ENCODE data around the gene NEMF. TPM values are rescaled to one million over a fixed set of nuclear protein-coding genes. Genes with fewer than 3 reads are reported as not detected.
A peak's percentile ranks its signal among the peaks of the same experiment; 100 is the strongest.
"Not testable (repeated sequence)": the region's sequence is repeated elsewhere in the genome, so short reads cannot be mapped to it uniquely, and the experiment has no call there.

Gene NEMF
- total RNA-seq, 1 experiment from 2014 or later = 54.0 TPM

DNA sequence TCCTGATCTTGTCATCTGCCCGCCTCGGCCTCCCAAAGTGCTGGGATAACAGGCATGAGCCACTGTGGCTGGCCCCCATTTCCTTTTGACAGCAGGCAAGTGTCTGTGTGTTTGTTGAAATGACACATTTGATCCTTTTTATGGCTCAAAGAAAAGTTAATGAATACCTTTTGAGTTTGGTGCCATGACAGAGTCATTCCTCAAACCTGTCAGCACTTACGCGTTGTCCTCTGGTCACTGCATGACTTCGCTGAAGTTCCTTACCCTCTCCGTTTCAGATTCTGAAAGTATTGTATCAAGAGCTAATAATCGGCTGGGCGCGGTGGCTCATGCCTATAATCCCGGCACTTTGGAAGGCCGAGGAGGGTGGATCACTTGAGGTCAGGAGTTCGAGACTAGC lies 32.4 kb downstream of the NEMF start:
- ATAC-seq (no peak), DNase-seq (no peak)
- POLR2A ChIA-PET (ENCODE audit: unreplicated experiment) = no interaction called here
- Histone ChIP-seq H3K9me2 (replicated peaks; ENCODE audit: low read length) (no peaks in the 10 kb centered on the region), H3K27me3 (ENCODE audit: low read length) (no peaks in the 10 kb centered on the region), H3K9me3 (ENCODE audit: low read length) (no peaks in the 10 kb centered on the region), H3K27ac (ENCODE audit: low read length) (no peak overlapping the region), H3K36me3 (ENCODE audit: low read depth, low read length) (peaks cover 54% of the 10 kb centered on the region), H3K4me1 (ENCODE audit: insufficient read depth, low read length) (no peaks in the 10 kb centered on the region), H3K79me2 (ENCODE audit: low read length) (no peaks in the 10 kb centered on the region), H3F3A (ENCODE audit: low read length, unreplicated experiment) (no peaks in the 10 kb centered on the region), H4K20me1 (ENCODE audit: low read length) (no peaks in the 10 kb centered on the region), H2AFZ (ENCODE audit: low read length) (no peak overlapping the region), H3K4me2 (ENCODE audit: low read length) (no peak overlapping the region), H3K9ac (ENCODE audit: low read length) (no peak overlapping the region), H3K4me3 (ENCODE audit: low read length) (no peak overlapping the region)
- no TSS peak for BruUV-seq (replicated peaks)
- TF ChIP-seq EZH2 (IDR thresholded peaks at IDR 0.05; ENCODE audit: low read length, unreplicated experiment) = no peak
- no peak for TF ChIP-seq EZH2phosphoT487 (IDR thresholded peaks at IDR 0.05; ENCODE audit: borderline replicate concordance, low read length)
- TF ChIP-seq, protein P1, sequence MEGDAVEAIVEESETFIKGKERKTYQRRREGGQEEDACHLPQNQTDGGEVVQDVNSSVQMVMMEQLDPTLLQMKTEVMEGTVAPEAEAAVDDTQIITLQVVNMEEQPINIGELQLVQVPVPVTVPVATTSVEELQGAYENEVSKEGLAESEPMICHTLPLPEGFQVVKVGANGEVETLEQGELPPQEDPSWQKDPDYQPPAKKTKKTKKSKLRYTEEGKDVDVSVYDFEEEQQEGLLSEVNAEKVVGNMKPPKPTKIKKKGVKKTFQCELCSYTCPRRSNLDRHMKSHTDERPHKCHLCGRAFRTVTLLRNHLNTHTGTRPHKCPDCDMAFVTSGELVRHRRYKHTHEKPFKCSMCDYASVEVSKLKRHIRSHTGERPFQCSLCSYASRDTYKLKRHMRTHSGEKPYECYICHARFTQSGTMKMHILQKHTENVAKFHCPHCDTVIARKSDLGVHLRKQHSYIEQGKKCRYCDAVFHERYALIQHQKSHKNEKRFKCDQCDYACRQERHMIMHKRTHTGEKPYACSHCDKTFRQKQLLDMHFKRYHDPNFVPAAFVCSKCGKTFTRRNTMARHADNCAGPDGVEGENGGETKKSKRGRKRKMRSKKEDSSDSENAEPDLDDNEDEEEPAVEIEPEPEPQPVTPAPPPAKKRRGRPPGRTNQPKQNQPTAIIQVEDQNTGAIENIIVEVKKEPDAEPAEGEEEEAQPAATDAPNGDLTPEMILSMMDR (conservative IDR thresholded peaks at IDR 0.05; ENCODE audit: low read depth, low read length) = no peak
- intact Hi-C loops (cut with micrococcal nuclease) = no loop called here
- CTCF ChIA-PET = no interaction called here

DNA sequence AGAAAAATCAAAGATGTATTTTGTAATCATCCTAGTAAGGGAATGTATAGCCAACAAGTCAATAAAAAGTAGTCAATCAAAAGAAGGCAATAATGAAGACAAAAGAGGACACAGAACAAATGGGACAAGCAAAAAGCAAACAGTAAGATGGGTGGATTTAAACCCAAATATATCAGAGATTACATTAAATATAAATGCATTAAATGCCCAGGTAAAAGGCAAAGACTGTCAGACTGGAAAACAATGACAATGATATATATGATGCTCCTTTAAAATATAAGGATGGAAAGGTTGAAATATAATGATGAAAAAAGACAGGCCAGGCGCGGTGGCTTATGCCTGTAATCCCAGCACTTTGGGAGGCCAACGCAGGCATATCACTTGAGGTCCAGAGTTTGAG lies 35.7 kb downstream of the NEMF start:
- Histone ChIP-seq H3K9ac (ENCODE audit: low read length) (no peak overlapping the region), H4K20me1 (ENCODE audit: low read length) (no peaks in the 10 kb centered on the region), H3K79me2 (ENCODE audit: low read length) (no peaks in the 10 kb centered on the region), H3K9me2 (replicated peaks; ENCODE audit: low read length) (no peaks in the 10 kb centered on the region), H3K4me2 (ENCODE audit: low read length) (no peak overlapping the region), H3K27ac (ENCODE audit: low read length) (no peak overlapping the region), H3K4me1 (ENCODE audit: insufficient read depth, low read length) (no peaks in the 10 kb centered on the region), H3K4me3 (ENCODE audit: low read length) (no peak overlapping the region), H3F3A (ENCODE audit: low read length, unreplicated experiment) (no peaks in the 10 kb centered on the region), H2AFZ (ENCODE audit: low read length) (no peak overlapping the region), H3K27me3 (ENCODE audit: low read length) (no peaks in the 10 kb centered on the region), H3K36me3 (ENCODE audit: low read depth, low read length) (peaks cover 58% of the 10 kb centered on the region), H3K9me3 (ENCODE audit: low read length) (no peaks in the 10 kb centered on the region)
- ChIA-PET POLR2A (ENCODE audit: unreplicated experiment) (no interaction called here), CTCF (no interaction called here)
- ATAC-seq = no peak
- no peak for TF ChIP-seq EZH2phosphoT487 (IDR thresholded peaks at IDR 0.05; ENCODE audit: borderline replicate concordance, low read length)
- no peak for TF ChIP-seq EZH2 (IDR thresholded peaks at IDR 0.05; ENCODE audit: low read length, unreplicated experiment)
- TF ChIP-seq, protein P1 (conservative IDR thresholded peaks at IDR 0.05; ENCODE audit: low read depth, low read length) = no peak
- DNase-seq = no peak
- BruUV-seq (replicated peaks) = no TSS peak
- intact Hi-C loops (cut with micrococcal nuclease) = no loop called here

DNA sequence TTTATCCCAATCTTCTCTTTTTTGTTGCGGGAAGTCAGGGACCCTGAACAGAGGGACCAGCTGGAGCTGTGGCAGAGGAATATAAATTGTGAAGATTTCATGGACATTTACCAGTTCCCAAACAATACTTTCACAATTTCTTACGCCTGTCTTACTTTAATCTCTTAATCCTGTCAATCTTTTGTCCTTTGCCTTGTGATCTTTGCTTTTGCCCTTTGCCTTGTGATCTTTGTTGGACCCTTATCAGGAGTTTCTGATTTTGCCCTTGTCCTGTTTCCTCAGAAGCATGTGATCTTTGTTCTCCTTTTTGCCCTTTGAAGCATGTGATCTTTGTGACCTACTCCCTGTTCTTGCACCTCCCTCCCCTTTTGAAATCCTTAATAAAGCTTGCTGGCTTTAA lies 36.5 kb downstream of the NEMF start:
- H3K4me2 ChIP-seq (ENCODE audit: low read length); ATAC-seq; H3K27me3 ChIP-seq (ENCODE audit: low read length); CTCF ChIA-PET; H3F3A ChIP-seq (ENCODE audit: low read length, unreplicated experiment); H3K4me1 ChIP-seq (ENCODE audit: insufficient read depth, low read length); intact Hi-C loops (cut with micrococcal nuclease); H3K4me3 ChIP-seq (ENCODE audit: low read length); H3K9ac ChIP-seq (ENCODE audit: low read length); POLR2A ChIA-PET (ENCODE audit: unreplicated experiment); H4K20me1 ChIP-seq (ENCODE audit: low read length); H3K79me2 ChIP-seq (ENCODE audit: low read length); H3K9me3 ChIP-seq (ENCODE audit: low read length); H2AFZ ChIP-seq (ENCODE audit: low read length); H3K9me2 ChIP-seq (replicated peaks; ENCODE audit: low read length); DNase-seq; H3K27ac ChIP-seq (ENCODE audit: low read length): not testable (repeated sequence)
- peaks cover 65% of the 10 kb centered on the region for H3K36me3 ChIP-seq (ENCODE audit: low read depth, low read length)
- TSS peak; percentile 4 for BruUV-seq (replicated peaks)
